Fibroblast of skin of abdomen (primary cell): ENCODE data around the gene DNAH7.

ENCODE experiments used
- DNase-seq: peaks from one replicate; pipeline ENCODE4 v3.0.0-alpha.2; 2013

DNAH7 gene

DNA sequence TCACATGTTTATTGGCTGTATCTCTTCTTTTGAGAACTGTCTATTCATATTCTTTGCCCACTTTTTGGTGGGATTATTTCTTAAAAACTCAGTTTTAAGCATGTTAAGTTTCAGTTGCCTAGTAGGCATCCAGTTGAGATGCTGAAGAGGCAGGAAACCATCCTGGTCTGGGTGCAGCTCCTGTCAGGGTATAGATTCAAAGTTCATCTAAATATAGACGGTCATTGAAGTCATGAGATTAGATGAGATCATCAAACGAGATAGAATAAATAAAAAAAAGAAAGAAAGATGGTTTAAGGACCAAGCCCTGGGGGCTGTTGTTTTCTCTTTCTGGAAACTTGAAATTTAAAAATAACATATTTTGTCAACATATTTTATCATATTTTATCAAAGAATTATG is 9.2 kb upstream of the DNAH7 start:
- no peak for DNase-seq

DNA sequence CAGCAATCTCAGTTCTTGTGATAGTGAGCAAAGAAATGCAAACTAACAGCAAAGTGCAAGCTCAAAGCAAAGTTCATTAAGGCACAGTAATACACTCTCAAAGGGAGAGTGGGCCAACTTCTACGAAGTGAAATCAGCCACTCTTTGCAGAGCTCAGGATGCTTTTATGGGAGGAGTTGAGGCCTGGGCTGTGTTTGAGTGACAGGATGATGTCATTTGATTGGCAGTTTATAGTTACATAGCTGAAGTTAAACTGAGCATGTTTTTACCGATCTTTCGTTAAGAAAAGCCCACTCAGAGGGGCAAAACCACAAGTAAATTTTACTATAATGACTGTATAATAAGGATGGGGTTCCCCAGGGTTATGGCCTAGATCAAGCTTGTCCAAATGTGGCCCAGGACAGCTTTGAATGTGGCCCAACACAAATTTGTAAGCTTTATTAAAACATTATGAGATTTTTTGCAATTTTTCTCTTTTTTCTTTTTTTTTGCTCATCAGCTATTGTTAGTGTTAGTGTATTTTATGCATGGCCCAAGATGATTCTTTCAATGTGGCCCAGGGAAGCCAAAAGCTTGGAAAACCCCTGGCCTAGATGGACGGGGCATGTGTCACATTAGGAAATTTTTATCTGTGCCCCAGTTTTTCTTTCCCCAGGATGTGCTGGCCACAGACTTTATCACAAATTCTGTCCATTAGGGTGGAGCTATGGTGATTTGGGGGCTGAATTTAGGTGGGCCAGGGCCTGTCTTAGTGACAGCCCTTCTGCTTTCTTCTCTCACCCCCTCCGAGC is 8.3 kb upstream of the DNAH7 start:
- no peak for DNase-seq

DNA sequence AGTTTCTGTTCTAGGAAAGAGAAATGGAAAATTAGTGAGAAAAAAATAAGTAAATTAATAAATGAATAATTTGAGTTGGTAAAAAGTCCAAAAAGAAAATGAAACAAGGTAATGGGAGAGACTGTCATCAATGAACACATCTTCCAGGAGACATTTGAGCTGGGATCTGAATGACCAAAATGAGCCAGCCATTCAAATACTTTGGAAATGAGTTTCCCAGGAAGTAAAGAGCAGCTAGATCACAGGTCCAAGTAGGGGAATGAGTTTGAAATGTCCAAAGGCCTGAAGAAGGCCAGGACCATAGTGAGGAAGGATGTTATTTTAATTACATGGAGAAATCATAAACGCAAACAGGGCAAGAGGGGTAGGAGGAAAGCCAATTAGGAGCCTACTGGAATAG is 6.6 kb upstream of the DNAH7 start:
- no peak for DNase-seq

DNA sequence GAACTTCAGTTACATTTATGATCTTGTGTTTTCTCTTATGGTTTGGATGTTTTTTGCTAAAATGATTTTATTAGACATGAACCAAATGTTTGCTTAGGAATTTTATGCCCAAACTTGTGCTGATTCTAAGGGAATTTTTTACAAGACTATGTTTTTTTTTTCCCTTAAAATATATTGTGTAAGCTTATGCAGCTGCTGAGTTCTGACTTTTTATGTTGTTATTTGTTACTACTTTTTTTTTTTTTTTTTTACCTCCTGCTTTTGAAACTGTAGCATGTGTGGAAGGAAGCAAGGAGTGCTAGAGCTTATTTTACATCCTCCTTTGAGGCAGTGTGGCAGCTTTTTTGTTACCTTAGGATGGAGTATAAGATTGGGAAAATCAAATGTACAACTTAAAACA is 6.0 kb upstream of the DNAH7 start:
- DNase-seq = no peak

DNA sequence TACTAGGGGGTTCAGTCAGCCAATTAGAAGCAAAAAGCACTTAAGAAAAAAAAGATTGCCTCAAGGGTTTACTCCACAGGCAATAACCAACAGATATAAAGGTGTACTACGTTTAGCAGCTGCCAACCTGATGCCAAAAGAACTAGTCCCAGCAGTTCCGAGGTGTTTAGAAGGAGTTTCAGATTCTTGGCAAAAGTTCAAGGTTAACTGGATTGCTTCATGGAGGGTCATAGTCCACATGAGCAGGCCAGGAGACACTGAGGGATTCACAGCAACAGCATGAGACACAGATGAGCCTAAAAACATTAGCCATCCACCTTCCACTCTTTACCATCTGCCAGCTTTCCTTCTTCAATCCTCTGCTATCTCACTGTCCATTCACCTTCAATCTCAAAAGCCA is 4.9 kb upstream of the DNAH7 start:
- no peak for DNase-seq

DNA sequence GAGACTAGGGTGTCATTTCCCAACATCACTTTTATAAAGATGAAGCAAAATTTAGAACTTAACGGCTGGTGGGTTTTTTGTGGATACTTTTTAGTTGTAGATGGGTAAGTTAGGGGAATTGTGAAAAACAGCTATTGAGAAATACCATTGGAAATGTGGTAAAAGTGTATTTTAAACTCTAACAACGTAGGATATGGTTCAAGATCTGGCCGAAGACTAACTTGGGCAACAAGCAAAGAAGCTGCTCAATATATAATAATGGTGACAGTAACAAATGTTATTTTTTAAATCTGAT is 1.6 kb downstream of the DNAH7 start:
- no peak for DNase-seq

DNA sequence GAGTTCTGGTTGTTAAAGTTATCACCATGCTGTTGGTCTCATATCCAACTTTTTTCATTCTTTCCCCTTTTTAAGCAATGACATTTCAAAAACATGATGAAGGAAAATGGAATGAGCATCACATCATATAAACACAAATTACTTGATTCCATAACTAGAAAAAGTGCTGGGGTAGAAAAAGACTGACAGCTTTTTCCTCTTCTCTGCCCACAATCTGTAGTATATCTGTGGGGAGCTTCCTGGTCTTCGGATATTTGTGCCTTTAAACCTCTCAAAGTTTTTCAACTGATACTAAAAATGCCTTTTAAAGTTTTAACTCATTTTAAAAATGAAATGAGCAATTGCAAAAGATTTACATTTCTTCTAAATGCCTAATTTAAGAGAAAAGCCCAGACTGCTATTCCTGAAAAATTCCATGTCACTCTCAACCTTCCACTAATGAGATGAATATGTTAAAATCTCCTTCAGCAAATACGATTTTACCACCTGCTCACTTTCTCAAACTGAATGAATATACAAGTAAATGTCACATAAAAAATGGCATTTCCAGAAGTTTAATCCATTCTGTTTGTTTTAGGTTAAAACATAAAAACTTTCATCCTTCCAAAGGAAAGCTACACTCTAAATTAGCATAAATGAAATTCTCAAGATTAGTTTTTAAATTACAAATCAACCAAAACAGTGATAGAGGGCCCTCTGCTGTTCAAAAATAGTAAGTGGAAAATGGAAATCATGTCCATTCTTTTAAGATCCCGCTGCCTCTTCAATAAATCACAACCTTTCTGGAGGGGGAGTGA is 2.1 kb downstream of the DNAH7 start:
- peak; percentile 29 for DNase-seq

DNA sequence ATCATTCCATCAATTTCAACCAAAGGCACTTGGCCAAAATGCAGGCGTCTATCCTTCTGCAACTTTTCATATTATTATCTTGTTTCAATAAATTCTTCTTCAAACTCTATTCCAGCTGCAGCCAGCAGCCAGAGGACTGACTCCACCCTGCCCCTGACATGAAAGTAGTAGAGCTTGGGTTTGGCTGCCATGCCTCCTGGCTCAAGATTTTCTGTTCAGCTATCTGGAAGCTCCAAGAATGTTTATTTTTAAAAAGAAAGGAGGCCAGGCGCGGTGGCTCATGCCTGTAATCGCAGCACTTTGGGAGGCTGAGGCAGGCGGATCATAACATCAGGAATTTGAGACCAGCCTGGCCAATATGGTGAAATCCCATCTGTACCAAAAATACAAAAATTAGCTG is 4.9 kb downstream of the DNAH7 start:
- DNase-seq = no peak

DNA sequence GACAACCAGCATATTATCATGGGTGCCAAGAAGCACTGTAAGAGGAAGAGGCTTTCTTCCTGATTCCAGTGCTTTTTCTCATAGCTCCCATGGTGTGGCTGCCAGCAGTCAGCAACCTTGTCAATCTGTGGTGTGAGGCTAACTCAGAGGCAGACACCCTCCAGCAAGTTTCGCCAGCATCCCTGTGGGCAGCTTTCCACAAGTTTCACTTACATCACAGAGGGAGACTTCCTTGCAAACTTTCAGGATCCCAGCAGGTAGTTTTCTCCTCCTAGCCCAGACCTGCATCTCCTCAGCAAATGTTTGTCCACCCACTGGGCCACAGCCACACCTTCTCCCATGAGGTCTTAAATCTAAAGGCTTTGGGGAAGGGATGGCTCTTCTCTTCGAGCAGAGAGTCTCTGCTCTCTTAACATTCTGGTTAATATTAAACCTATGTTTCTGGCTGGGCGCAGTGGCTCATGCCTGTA is 9.1 kb downstream of the DNAH7 start:
- no peak for DNase-seq

DNA sequence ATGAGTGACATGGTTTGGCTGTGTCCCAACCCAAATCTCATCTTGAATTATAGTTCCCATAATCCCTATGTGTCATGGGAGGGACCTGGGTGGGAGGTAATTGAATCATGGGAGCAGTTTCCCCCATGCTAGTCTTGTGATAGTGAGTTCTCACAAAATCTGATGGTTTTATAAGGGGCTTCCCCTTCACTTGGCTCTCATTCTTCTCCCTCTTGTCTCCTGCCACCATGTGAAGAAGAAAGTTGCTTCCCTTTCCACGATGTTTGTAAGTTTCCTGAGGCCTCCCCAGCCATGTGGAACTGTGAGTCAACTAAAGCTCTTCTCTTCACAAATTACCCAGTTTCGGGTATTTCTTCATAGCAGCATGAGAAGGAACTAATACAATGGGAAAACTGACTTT is 14.0 kb downstream of the DNAH7 start:
- no peak for DNase-seq

DNA sequence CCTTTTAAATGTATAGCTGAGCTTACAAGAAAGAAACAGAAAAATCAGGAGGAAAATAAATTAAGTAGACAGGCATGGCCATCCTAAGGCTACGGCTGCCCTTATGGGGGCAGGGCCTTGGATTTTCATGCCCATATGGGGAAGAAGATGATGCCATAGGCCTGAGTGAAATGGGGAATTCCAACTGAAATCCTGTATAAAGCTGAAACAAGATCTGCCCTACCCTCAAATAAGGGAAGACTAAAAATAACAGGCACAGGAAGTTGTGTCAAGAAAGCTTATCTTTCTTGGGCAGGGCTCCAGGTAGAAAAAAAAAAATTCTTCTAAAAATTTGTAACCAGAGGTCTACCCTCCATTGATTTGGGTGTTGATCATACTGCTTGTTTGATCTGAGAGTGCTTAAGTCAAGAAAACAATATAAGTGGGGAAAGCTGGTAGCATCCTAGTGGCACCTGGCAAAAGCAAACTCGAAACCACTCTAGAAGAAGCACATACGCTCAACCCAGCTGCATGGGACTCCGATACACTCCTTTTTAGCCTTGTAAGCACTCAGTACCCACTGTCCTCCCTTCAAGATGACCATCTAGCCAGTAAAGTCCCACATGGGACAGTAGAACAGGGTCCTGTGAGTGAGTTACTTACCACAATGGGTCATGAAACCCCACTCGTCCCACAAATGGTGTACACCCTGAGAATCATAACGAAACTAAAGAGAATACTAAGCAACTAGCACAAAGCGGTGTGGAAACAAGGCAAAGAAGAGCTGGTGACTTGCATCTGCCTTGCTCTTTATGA is 22.3 kb downstream of the DNAH7 start:
- no peak for DNase-seq

DNA sequence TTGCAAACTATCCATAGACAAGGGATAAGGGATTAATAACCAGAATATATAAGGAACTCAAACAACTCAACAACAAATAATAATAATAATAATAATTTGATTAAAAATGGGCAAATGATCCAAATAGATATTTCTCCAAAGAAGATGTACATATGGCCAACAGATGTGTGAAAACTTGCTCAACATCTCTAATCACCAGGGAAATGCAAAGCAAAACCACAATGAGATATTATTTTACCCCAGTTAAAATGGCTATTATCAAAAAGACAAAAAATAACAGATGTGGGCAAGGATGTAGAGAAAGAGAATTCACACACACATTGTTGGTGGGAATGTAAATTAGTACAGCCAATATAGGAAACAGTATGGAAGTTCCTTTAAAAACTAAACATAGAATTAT is 26.9 kb downstream of the DNAH7 start:
- DNase-seq = no peak

DNA sequence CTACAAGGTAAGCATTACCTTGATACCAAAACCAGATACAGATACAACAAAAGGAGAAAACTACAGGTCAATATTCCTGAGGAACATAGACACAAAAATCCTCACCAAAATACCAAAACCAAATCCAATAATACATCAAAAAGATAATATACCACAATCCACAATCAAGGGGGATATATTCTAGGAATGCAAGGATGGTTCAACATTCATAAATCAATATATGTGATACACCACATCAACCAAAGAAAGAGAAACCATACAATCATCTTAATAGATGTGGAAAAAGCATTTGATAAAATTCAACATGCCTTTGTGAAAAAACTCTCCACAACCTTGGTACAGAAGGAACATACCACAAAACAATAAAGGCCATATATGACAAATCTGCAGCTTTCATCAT is 28.4 kb downstream of the DNAH7 start:
- no peak for DNase-seq

DNA sequence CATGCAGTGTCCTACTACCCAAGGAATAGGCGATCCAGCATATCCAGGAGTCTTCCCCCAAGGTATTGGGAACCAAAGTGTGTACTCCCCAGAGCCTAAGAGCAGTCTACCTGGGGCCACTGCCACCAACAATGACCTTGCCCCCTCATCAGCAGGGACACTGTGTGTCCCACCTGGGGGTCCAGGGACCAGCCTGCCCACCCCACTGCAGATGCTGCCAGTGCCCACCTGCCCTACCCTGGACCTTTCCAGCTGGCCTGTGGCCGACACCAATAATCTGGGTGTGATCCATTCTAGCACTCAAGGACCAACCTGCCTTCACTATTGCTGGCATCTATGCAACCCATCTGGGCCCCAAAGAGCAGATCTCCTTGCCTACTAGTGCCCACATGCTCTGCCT is 32.2 kb downstream of the DNAH7 start:
- no peak for DNase-seq

DNA sequence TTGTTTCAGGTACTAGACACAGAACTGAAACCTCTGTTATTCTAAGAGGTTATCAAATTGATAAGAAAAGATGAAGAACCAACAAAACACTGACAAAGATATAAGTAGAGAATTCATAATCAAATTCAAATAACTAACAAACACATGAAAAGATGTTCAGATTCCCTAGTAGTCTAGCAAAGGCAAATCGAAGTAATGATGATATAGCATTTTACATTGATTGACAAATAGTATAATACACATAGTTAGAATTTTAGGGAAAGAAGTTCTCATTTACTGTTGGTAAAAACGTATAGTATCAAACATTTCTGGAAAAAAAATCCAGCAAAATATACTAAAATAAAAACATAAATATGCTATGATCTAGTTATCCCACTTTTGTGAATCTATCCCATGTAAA is 50.6 kb downstream of the DNAH7 start:
- DNase-seq = no peak

DNA sequence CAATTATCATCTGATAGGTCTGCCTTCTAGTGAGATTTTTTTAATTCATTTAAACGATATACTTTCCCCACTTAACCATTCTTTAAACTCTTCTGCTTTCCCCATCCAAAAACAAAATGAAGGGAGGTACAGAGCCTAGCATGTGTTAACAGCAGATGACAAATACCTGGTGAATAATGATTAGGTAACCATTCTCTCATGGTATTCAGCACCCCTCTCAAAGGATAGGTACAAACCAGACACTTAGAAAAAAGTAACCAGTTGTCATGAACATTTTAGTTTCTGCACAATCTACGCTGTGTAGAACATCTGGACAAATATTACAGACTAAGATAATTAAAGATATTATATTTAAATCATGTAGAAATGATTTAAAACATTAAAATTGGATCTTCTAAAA is 56.3 kb downstream of the DNAH7 start:
- DNase-seq = no peak

DNA sequence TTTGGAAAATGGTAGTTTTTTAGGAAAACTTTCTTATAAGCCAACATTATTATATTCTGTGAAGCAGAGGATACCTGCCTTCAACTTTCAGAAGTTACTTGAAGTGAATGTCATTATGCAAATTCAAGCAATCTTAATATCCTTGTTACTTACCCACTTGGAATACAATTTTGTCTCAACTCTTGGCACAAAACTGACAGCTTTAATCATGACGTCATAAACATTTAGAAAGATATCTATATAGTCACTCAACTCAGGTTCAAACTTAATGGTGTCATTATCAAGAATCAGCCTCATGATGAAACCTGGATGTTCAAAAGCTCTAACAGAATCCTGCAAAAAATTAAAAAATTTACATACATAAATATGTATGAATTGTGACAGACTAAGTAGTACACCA is 68.1 kb downstream of the DNAH7 start:
- no peak for DNase-seq

DNA sequence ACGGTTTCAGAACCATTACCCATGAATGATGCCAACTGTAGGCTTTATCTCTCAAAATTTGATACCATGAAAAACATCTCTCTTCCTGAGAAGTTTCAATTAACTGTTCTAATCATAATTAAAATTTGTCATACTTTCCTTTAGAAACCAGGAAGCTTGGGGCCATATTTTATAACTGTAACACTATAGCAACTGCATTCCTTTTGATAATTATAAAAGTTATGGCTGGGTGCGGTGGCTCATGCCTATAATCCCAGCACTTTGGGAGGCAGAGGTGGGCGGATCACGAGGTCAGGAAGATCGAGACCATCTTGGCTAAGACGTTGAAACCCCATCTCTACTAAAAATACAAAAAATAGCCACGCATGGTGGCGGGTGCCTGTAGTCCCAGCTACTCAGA is 70.6 kb downstream of the DNAH7 start:
- no peak for DNase-seq

DNA sequence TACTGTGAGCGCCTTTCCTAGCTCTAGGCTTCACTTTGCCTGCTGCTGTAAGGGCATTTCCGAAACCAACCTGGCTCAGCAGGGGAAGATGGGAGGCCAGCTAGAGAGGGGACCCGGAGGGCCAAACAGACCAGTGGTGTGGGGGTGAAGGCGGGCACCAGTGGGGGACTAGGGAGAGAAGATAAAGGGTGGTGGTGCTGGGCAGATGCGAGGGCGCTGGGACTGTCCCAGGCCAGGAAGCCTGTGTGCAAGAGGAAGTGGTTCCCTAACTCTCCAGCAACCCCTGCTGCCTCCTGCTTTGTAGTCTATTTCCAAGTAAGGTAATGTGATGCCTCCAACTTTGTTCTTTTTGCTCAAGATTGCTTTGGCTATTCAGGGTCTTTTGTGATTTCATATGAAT is 73.1 kb downstream of the DNAH7 start:
- DNase-seq = no peak

DNA sequence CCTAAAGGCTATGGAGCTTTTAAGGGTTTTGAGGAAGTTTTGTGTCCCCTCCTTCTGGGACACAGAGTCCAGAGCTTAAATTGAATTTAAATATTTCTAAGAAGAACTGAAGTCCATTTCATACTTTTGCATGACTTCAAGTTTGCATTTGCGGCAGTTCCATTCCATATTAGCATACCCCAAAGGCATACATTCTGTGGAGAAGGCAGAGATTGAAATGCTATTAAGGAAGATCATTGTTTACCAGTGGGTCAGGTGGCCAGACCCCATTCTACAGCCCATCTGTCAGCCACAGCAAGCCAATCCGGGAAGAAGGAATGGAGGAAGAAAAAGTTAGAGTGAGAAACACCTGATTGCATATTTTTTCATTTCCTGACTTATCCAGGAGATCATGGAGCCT is 75.0 kb downstream of the DNAH7 start:
- DNase-seq = no peak

DNA sequence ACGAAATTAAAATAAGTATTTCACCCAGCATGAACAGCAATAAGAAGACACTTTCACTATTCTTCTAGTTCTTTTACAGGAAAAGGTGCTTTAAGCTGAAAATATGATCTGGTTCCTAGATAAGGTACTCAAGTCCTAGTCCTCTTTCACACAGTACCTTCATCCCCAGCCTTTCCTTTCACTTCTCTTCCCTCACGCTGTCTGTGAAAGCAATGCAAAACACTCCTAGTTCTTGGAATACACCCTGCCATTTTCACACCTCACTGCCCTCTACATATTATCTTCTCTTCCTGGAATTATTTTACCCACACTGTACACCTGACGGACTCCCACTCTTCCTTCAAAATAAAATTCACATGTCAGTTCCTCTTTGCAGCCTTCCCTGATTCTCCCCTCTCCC is 82.9 kb downstream of the DNAH7 start:
- DNase-seq = no peak

DNA sequence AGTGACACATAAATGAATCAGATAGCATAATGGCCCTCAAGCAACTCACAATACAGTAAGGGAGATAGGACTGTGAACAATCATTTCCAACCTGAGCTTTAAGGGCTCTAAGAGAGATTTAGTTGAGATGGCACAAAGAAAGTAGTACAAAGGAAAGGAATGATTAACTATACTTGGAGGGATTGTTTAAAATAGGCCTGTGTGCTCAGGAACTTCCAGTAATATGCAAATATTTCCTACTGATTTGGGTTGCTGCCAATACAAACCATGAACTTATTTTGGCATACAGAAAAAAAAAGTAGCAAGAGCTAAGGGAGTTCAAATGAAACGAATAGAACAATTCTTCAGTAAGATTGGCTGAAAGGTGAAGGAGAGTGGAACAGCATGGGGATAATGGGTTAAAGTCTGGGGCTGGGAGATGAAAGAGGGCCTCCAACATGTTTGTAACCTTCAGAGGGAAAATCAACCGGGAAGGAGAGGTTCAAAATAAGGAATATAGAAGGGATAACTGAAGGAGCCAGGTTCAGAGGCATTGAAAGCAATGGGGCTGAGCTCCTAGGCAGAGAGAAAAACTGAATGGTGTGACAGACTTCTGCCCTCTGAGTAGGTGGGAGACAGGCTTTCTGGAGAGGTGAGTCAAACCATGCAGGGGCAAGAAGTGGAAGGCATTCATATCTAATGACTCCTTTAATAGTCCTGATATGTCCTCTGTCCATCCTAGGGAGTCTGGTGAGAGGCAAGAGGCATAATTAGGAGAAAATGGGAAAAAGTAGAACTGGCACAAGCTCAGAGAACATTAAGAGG is 83.5 kb downstream of the DNAH7 start:
- peak; percentile 1 for DNase-seq

DNA sequence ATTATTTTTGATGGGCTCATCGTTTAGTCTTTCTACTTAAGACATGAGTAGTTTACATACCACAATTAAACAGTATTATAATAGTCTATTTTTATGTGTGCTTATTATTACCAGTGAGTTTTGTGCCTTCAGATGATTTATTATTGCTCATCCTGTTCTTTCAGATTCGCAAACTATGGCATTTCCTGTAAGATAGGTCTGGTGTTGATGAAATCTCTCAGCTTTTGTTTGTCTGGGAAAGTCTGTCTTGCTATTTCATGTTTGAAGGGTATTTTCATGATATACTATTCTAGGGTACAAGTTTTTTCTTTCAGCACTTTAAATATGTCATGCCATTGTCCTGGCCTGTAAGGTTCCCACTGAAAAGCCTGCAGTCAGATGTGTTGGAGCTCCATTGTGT is 101.3 kb downstream of the DNAH7 start:
- DNase-seq = no peak
